K562 (cell line): ENCODE data around the gene TRIM38. TPM values are rescaled to one million over a fixed set of nuclear protein-coding genes. Genes with fewer than 3 reads are reported as not detected.

ENCODE experiments used
- BCLAF1 ChIP-seq, 2 experiments: fragments of 450-650 bp in 1 of 2; IDR thresholded peaks; 2 replicates each; pipeline ENCODE4 v1.6.1; 2011 to 2017; ENCODE audit warnings: low read depth in 2 of 2, antibody characterized with exemption in 1 of 2, borderline replicate concordance in 1 of 2, low read length in 1 of 2, mild to moderate bottlenecking in 1 of 2, mixed read lengths in 1 of 2; ENCODE audit not compliant: control insufficient read depth in 1 of 2
- BRD4 ChIP-seq: fragments of 200-600 bp; sonication (generic); IDR thresholded peaks from 2 replicates; pipeline ENCODE4 v1.6.1; 2017; ENCODE audit warnings: inconsistent platforms
- E4F1 ChIP-seq: fragments of 250-450 bp; sonication (Bioruptor Pico); IDR thresholded peaks from 2 replicates; pipeline ENCODE4 v1.5.0; 2021; ENCODE audit warnings: mild to moderate bottlenecking, borderline replicate concordance
- POLR2AphosphoS5 ChIP-seq: IDR thresholded peaks from 2 replicates; pipeline ENCODE4 v1.6.1; 2011; ENCODE audit warnings: mild to moderate bottlenecking, low read depth, low read length, moderate library complexity; ENCODE audit not compliant: control insufficient read depth, insufficient read depth
- RFX5 ChIP-seq: IDR thresholded peaks from 2 replicates; pipeline ENCODE4 v1.6.1; 2011; ENCODE audit warnings: low read depth, mild to moderate bottlenecking, improper control_type of control experiment, low read length
- SMAD1 ChIP-seq: fragments of 150-350 bp; IDR thresholded peaks from 2 replicates; pipeline ENCODE4 v1.6.1; 2014; ENCODE audit warnings: low read length, low read depth; ENCODE audit not compliant: partially characterized antibody
- SRSF3 ChIP-seq: fragments of 200-400 bp; formaldehyde crosslinking; IDR thresholded peaks from 2 replicates; pipeline ENCODE4 v1.6.1; 2016; ENCODE audit warnings: mild to moderate bottlenecking, low read length, moderate library complexity; ENCODE audit not compliant: insufficient read depth
- TCF3 ChIP-seq: sonication (generic); formaldehyde crosslinking; IDR thresholded peaks from 2 replicates; pipeline ENCODE4 v1.4.0; 2020; ENCODE audit warnings: mild to moderate bottlenecking, missing genetic modification reagents
- THAP12 ChIP-seq: fragments of 250-450 bp; sonication (Bioruptor Pico); IDR thresholded peaks from 2 replicates; pipeline ENCODE4 v1.9.0; 2021; ENCODE audit warnings: mild to moderate bottlenecking, inconsistent platforms
- THRB ChIP-seq: fragments of 450-650 bp; formaldehyde crosslinking; conservative IDR thresholded peaks from 2 replicates; pipeline ENCODE4 v1.4.0; 2022; ENCODE audit warnings: mild to moderate bottlenecking, missing genetic modification characterization
- ZBTB8A ChIP-seq: fragments of 450-650 bp; IDR thresholded peaks from 2 replicates; pipeline ENCODE4 v1.6.1; 2018; ENCODE audit warnings: mild to moderate bottlenecking, moderate library complexity; ENCODE audit not compliant: partially characterized antibody
- ZNF586 ChIP-seq: fragments of 450-650 bp; formaldehyde crosslinking; conservative IDR thresholded peaks from 2 replicates; pipeline ENCODE4 v1.4.0; 2020; ENCODE audit warnings: mild to moderate bottlenecking, moderate library complexity
- polyA plus RNA-seq, 8 experiments: library from polyadenylated mRNA; depleted of rRNA in 4 of 8; stranded (reverse) in 5 of 8; unstranded in 3 of 8; fragments of >200 nt; fragmentation: Nextera tagmentation in 2 of 8; fragmentation: Illumina TruSeq in 1 of 8; extraction: Ambion mirVana in 2 of 8; extraction: Trizol in 1 of 8; gene quantifications; 2 replicates each; pipeline versions ENCODE4 v1.2.1 to v1.2.3, GENCODE V29; 2011 to 2014; ENCODE audit warnings: inconsistent platforms in 1 of 8, missing spikeins in 1 of 8
- total RNA-seq, 7 experiments: library from RNA; depleted of rRNA in 6 of 7; stranded (reverse); fragments of >200 nt in 6 of 7; fragmentation: Illumina TruSeq in 2 of 7; extraction: Trizol in 2 of 7; gene quantifications; 2 replicates each; pipeline versions ENCODE4 v1.2.1 to v1.2.3, GENCODE V29; 2011 to 2021; ENCODE audit warnings: low replicate concordance in 1 of 7

The TRIM38 gene
- total and polyA plus RNA-seq, 9 of the 15 experiments (the other 6 are each of a cell fraction or from before 2014, with no cell fraction given): 1.7 to 6.7 (median 6.3) TPM

GRCh38 chr6:26027491-26028211 is 65.0 kb downstream of the TRIM38 start (continued):
- TF ChIP-seq THRB (CRISPR knock-in tag) (no peak), ZBTB8A (no peak), BRD4 (no peak), ZNF586 (CRISPR knock-in tag) (peak; percentile 77; the same call in 1 of the 2 replicates), RFX5 (peak; percentile 18; the same call in 1 of the 2 replicates), SMAD1 (no peak), E4F1 (CRISPR knock-in tag) (peak; percentile 58), BCLAF1 (IDR thresholded peaks at IDR 0.05; ENCODE audit: borderline replicate concordance in 1 of 2, control insufficient read depth in 1 of 2, low read depth in 2 of 2, low read length in 1 of 2) (peak in 1 of 2 experiments; percentile 41; a peak in 1 of 4 replicates), SRSF3 (no peak), THAP12 (CRISPR knock-in tag) (peak; percentile 44; the same call in 1 of the 2 replicates), TCF3 (CRISPR knock-in tag) (no peak), POLR2AphosphoS5 (peak; percentile 52)
